PC-9 (cell line): ENCODE results near the gene ERCC2. TPM values are rescaled to one million over a fixed set of nuclear protein-coding genes. Genes with fewer than 3 reads are reported as not detected.
A peak's percentile ranks its signal among the peaks of the same experiment; 100 is the strongest.

Experiments used
- BruUV-seq: library from RNA; stranded (reverse); fragments of 400-500 nt; replicated peaks from 2 replicates; lab custom pipeline; 2021; lab: Mats Ljungman, UMichigan
- CTCF ChIA-PET: fragments of 300-600 bp; sonication (Branson Sonifier 250); formaldehyde crosslinking; loops from one replicate; lab custom pipeline; 2022; ENCODE audit warnings: antibody characterized with exemption; lab: Charles Lee
- POLR2A ChIA-PET: fragments of 300-600 bp; sonication (Branson Sonifier 250); formaldehyde crosslinking; loops from one replicate; lab custom pipeline; 2022; ENCODE audit warnings: antibody characterized with exemption; ENCODE audit not compliant: unreplicated experiment; lab: Charles Lee
- DNase-seq, 2 experiments: peaks; one replicate each; pipeline versions ENCODE4 v3.0.0 to v3.0.0-alpha.2; 2015 to 2022; ENCODE audit warnings: mixed read lengths in 1 of 2
- H2AFZ ChIP-seq: fragments of 200-600 bp; sonication (generic); 2 replicates; pipeline ENCODE4 v1.8.1; 2017; ENCODE audit warnings: antibody characterized with exemption
- H3F3A ChIP-seq: fragments of 200-600 bp; sonication (generic); 2 replicates; pipeline ENCODE4 v1.8.1; 2017; ENCODE audit warnings: antibody characterized with exemption, mild to moderate bottlenecking, low read depth; ENCODE audit not compliant: insufficient read depth
- H3K27ac ChIP-seq: fragments of 200-600 bp; sonication (generic); 2 replicates; pipeline ENCODE4 v1.6.1; 2016; ENCODE audit warnings: mixed run types
- H3K27me3 ChIP-seq: fragments of 200-600 bp; sonication (generic); 2 replicates; pipeline ENCODE4 v1.6.1; 2016; ENCODE audit warnings: low read depth, mixed run types; ENCODE audit not compliant: insufficient read depth
- H3K36me3 ChIP-seq: fragments of 200-600 bp; sonication (generic); 2 replicates; pipeline ENCODE4 v1.6.1; 2016; ENCODE audit warnings: low read depth, mixed run types
- H3K4me1 ChIP-seq: fragments of 200-600 bp; sonication (generic); replicated peaks from 2 replicates; pipeline ENCODE4 v1.6.1; 2016; ENCODE audit warnings: mixed run types; ENCODE audit not compliant: insufficient read depth
- H3K4me2 ChIP-seq: fragments of 200-600 bp; sonication (generic); 2 replicates; pipeline ENCODE4 v1.6.1; 2017; ENCODE audit warnings: mixed run types
- H3K4me3 ChIP-seq: fragments of 200-600 bp; sonication (generic); 2 replicates; pipeline ENCODE4 v1.6.1; 2016; ENCODE audit warnings: mixed run types
- H3K79me2 ChIP-seq: fragments of 200-600 bp; sonication (generic); 2 replicates; pipeline ENCODE4 v1.6.1; 2017; ENCODE audit warnings: low read depth, mixed run types
- H3K9me2 ChIP-seq: fragments of 200-600 bp; sonication (generic); 2 replicates; pipeline ENCODE4 v1.8.1; 2017; ENCODE audit warnings: mild to moderate bottlenecking; ENCODE audit not compliant: insufficient read depth
- H3K9me3 ChIP-seq: fragments of 200-600 bp; sonication (generic); 2 replicates; pipeline ENCODE4 v1.8.1; 2016; ENCODE audit warnings: low read depth; ENCODE audit not compliant: insufficient read depth
- H4K20me1 ChIP-seq: fragments of 200-600 bp; sonication (generic); 2 replicates; pipeline ENCODE4 v1.8.1; 2017; ENCODE audit not compliant: insufficient read depth
- CTCF ChIP-seq: fragments of 200-600 bp; sonication (generic); conservative IDR thresholded peaks from 2 replicates; pipeline ENCODE4 v1.6.1; 2017; ENCODE audit warnings: mixed run types, antibody characterized with exemption, mild to moderate bottlenecking, moderate library complexity
- EZH2 ChIP-seq: fragments of 200-600 bp; sonication (generic); IDR thresholded peaks from 2 replicates; pipeline ENCODE4 v1.8.0; 2017; ENCODE audit warnings: antibody characterized with exemption, low read depth
- intact Hi-C: fragments of 100-400 bp; cut with micrococcal nuclease; formaldehyde crosslinking; loops from one replicate; pipeline ENCODE4 v1.10.0; 2022; ENCODE audit not compliant: unreplicated experiment
- total RNA-seq: library from RNA; stranded (reverse); gene quantifications from 2 replicates; pipeline ENCODE4 v1.2.3, GENCODE V29; 2021

ERCC2 gene
- total RNA-seq, 1 experiment from 2014 or later: 33.1 TPM

- Histone ChIP-seq H3K79me2 (no peaks in the 10 kb centered on the region), H2AFZ (no peak overlapping the region), H3K4me1 (peaks cover 5% of the 10 kb centered on the region), H3K9me3 (no peaks in the 10 kb centered on the region), H3K9me2 (no peaks in the 10 kb centered on the region), H3F3A (peaks cover 22% of the 10 kb centered on the region), H3K36me3 (no peaks in the 10 kb centered on the region), H3K4me3 (no peak overlapping the region), H3K27me3 (no peaks in the 10 kb centered on the region), H4K20me1 (no peaks in the 10 kb centered on the region), H3K4me2 (no peak overlapping the region), H3K27ac (no peak overlapping the region)
- BruUV-seq: no TSS peak
- intact Hi-C loops: no loop called here
- no peak for DNase-seq
- no peak for TF ChIP-seq EZH2
- TF ChIP-seq CTCF: no peak
- POLR2A ChIA-PET: no interaction called here
- CTCF ChIA-PET: interaction anchor here (0.6 kb wide), 1 partner anchor 155 kb away, joined by 4 read pairs; no protein-coding TSS in a partner anchor
Measured at GRCh38 chr19:45331411-45331810, 39.0 kb downstream of the ERCC2 start.

GRCh38 chr19:45327404-45328143 is 42.8 kb downstream of the ERCC2 start:
- CTCF ChIA-PET: interaction anchor here (0.7 kb wide), 1 partner anchor 19 kb away, joined by 6 read pairs; no protein-coding TSS in a partner anchor
- H3K79me2 ChIP-seq: no peaks in the 10 kb centered on the region
- intact Hi-C loops: no loop called here

GRCh38 chr19:45324349-45324907 is 45.9 kb downstream of the ERCC2 start:
- H3F3A ChIP-seq: peaks cover 15% of the 10 kb centered on the region; the same call in 1 of the 2 replicates
- H3K4me3 ChIP-seq: no peak overlapping the region
- no peaks in the 10 kb centered on the region for H3K9me2 ChIP-seq
- intact Hi-C loops: no loop called here
- POLR2A ChIA-PET: interaction anchor here (0.6 kb wide), 2 partner anchors 263 to 284 kb away, joined by 4 to 6 read pairs; no protein-coding TSS in a partner anchor
- H4K20me1 ChIP-seq: no peaks in the 10 kb centered on the region
- H3K4me2 ChIP-seq: no peak overlapping the region
- no peaks in the 10 kb centered on the region for H3K36me3 ChIP-seq
- no peak for TF ChIP-seq EZH2
- TF ChIP-seq CTCF: no peak
- no peak overlapping the region for H3K27ac ChIP-seq
- H3K79me2 ChIP-seq: no peaks in the 10 kb centered on the region
- no peak overlapping the region for H2AFZ ChIP-seq
- peak in 1 of 2 experiments; percentile 16 for DNase-seq
- H3K27me3 ChIP-seq: no peaks in the 10 kb centered on the region
- no peaks in the 10 kb centered on the region for H3K9me3 ChIP-seq
- H3K4me1 ChIP-seq: no peaks in the 10 kb centered on the region; the same call in 1 of the 2 replicates
- BruUV-seq: no TSS peak
- CTCF ChIA-PET: no interaction called here

More at GRCh38 chr19:45327404-45328143, 42.8 kb downstream of the ERCC2 start:
- Histone ChIP-seq H3K4me1 (no peaks in the 10 kb centered on the region; the same call in 1 of the 2 replicates), H3K4me3 (no peak overlapping the region), H3K36me3 (no peaks in the 10 kb centered on the region), H4K20me1 (no peaks in the 10 kb centered on the region), H3K27me3 (no peaks in the 10 kb centered on the region), H3K9me2 (no peaks in the 10 kb centered on the region), H3K9me3 (no peaks in the 10 kb centered on the region), H3F3A (peaks cover 11% of the 10 kb centered on the region), H3K27ac (no peak overlapping the region), H2AFZ (no peak overlapping the region), H3K4me2 (no peak overlapping the region)
- POLR2A ChIA-PET: no interaction called here
- BruUV-seq: no TSS peak
- no peak for DNase-seq
- TF ChIP-seq CTCF (no peak), EZH2 (no peak)
